HG03103 (cell line): ENCODE data around the gene SLC9B1.

Experiments
- ATAC-seq: cut with Tn5 transposase; IDR thresholded peaks from one replicate; pipeline ENCODE4 v1.9.1; 2021; ENCODE audit warnings: low read depth; ENCODE audit not compliant: unreplicated experiment

SLC9B1 gene, protein sequence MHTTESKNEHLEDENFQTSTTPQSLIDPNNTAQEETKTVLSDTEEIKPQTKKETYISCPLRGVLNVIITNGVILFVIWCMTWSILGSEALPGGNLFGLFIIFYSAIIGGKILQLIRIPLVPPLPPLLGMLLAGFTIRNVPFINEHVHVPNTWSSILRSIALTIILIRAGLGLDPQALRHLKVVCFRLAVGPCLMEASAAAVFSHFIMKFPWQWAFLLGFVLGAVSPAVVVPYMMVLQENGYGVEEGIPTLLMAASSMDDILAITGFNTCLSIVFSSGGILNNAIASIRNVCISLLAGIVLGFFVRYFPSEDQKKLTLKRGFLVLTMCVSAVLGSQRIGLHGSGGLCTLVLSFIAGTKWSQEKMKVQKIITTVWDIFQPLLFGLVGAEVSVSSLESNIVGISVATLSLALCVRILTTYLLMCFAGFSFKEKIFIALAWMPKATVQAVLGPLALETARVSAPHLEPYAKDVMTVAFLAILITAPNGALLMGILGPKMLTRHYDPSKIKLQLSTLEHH

DNA sequence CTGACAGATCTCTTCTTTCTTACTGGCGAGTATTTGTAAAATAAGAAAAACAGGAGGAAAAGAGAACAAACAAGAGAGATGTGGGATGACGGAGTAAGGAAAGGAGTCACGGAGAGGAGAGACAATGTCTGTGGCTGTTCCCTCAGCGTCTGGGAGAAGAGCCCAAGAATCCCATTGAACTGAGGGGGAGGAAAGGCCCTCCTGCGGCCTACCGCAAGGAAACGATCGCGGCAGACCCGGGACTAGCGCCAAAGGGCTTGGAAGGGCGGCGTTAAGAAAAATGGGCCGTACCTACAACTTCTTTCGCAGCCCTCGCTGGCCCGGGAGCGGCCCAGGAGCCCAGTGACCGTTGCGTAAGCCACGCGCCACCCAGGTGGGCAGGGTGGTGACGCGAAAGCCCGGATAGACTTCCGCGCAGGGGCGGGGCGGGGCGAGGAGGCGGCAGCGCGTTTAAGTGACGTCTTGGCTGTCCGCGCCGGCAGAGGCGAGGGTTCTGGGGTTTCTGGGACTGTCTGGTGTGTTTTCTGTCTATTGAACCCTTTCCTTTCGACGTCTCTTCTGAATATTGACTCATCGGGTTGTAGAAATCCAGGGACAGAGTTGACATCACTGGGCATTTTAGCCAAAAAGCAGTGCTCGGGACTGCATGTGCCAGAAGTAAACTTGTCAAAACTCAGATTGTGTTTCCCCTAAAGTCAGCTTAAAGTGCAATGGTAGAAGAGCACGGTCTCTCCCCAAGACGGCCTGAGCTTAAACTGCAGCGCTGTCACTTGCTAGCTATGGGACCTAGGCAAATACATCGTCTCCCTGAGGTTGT lies at the start of gene SLC9B1:
SLC9B1 (minus strand) TSS at position 398 of the 817 bp plus-strand sequence. CDS start 27,994 bp downstream, outside the sequence.
- peak; percentile 98 for ATAC-seq

GRCh38 chr4:103067841-103068547 lies 48.5 kb upstream of the SLC9B1 start:
- ATAC-seq, result no peak

GRCh38 chr4:103060453-103061148 lies 41.1 kb upstream of the SLC9B1 start:
- no peak for ATAC-seq

GRCh38 chr4:103054030-103054429 lies 34.5 kb upstream of the SLC9B1 start:
- no peak for ATAC-seq

GRCh38 chr4:103052779-103053178 lies 33.3 kb upstream of the SLC9B1 start:
- no peak for ATAC-seq

DNA sequence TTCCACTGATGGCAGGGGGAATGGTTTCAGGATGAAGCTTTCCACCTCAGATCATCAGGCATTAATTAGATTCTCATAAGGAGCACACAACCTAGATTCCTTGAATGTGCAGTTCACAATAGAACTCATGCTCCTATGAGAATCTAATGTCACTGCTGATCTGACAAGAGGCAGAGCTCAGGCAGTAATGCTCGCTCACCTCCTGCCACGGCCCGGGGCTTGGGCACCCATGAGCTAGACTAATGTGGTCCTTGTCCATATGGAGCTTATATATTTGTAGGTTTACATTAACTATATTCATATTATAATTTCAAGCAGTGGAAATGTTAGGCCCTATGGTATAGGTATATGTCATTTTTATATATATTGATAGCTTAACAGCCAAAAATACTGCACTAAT lies 32.6 kb upstream of the SLC9B1 start:
- ATAC-seq, result no peak

DNA sequence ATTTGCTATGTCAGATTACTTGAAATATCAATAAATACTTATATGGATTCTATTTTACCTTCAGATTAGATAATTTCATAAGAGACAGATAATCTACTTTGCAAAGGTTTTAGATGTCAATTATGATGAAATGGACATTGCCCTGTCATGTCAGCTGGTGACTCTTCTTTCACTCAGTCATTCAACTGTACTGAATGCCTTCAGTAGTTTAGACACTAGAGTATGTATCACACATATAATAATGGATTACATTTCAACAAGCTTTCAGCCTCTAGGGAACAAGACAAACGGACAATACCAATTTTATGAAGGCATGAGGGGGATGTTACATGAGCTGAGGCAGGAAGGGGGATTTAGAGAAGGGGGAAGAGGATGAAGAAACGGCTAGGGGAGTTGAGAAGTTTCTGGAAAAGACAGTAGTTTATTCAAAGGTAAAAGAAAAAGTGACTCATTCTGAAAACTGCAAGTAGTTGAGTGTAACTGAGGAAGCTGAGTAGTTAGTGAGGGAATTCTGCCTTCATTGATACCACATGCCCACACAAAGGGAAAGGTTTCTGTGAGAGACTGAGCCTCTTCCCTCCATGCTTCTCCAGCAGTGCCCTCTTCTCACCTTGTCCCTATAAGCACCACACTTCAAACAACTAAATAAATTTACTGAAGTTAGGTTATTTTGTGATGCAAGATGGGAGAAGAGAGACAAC lies 31.4 kb upstream of the SLC9B1 start:
- ATAC-seq, result no peak

- peak; percentile 94 for ATAC-seq
Measured at GRCh38 chr4:103046416-103047290, 27.1 kb upstream of the SLC9B1 start.

DNA sequence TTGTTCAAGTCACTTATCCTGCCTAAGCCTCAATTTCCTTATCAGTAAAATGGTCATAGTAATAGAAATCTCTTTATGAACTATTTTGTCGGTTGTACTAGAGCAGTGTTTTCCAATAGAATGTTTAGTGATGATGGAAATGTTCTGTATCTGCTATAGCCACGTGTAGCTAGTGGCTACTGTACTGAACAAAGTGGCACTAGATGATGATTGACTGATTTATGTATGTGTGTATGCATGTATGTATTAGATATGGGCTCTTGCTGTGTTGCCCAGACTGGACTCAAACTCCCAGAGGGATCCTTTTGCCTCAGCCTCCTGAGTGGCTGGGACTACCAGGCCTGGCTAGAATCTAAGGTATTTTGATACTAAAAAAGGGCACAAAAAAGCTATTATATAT lies 24.7 kb upstream of the SLC9B1 start:
- ATAC-seq, result no peak

DNA sequence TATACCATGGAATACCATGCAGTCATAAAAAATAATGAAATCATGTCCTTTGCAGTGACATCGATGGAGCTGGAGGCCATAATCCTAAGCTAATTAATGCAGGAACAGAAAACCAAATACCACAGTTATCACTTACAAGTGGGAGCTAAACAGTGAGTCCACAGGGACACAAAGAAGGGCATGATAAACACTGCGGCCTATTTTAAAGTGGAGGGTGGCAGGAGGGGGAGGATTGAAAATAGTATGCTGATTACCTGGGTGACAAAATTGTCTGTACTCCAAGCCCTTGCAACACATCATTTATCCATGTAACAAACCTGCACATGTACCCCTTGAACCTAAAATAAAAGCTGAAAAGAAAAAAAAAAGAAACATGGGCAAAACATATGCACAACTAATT lies 16.7 kb upstream of the SLC9B1 start:
- ATAC-seq, result no peak

GRCh38 chr4:103032574-103032973 lies 13.1 kb upstream of the SLC9B1 start:
- peak; percentile 85 for ATAC-seq

- ATAC-seq, result no peak
Measured at GRCh38 chr4:103030791-103031190, 11.3 kb upstream of the SLC9B1 start.

GRCh38 chr4:103029300-103029699 lies 9.8 kb upstream of the SLC9B1 start:
- ATAC-seq, result no peak

- no peak for ATAC-seq
Measured at GRCh38 chr4:103026868-103027267, 7.4 kb upstream of the SLC9B1 start.

- no peak for ATAC-seq
Measured at GRCh38 chr4:103024996-103025395, 5.5 kb upstream of the SLC9B1 start.

GRCh38 chr4:103021120-103021519 lies 1.6 kb upstream of the SLC9B1 start:
- ATAC-seq, result no peak

- ATAC-seq, result no peak
Measured at GRCh38 chr4:103018391-103019307, 856 bp downstream of the SLC9B1 start.

GRCh38 chr4:103012551-103012950 lies 7.0 kb downstream of the SLC9B1 start:
- no peak for ATAC-seq
